ENCODE measurements around the gene TMEM131.

TMEM131 gene

DNA sequence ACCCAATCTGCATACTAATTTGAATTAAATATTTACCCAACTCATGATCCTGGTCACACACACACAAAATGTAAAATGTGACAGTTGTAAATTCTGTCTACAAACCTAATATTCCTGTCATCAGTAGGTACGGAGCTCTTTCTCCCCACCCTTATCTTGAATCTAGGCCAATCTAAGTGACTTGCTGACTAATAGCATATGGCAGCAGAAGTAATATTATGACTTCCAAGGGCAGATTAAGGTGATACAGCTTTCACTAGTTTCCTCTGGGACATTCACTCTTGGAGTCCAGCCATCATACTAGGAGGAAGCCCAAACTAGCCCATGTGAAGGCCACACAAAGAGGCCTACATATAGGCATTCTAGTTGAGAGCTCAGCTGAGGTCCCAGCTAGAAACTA is 89.4 kb downstream of the TMEM131 start:
- Histone ChIP-seq H3K4me1 (ENCODE audit: control insufficient read depth, insufficient read depth, low read depth, low read length) (no peaks in the 10 kb centered on the region), H2BK120ac (ENCODE audit: low read depth, low read length) (no peak overlapping the region), H3K36me3 (ENCODE audit: control insufficient read depth in 1 of 2, insufficient read depth in 2 of 2, low read depth in 1 of 2, low read length in 2 of 2) (peaks cover 0 to 47% of the 10 kb centered on the region in 2 experiments), H2AFZ (ENCODE audit: low read depth, low read length) (no peak overlapping the region), H3K23ac (ENCODE audit: low read length in 2 of 2) (no peak overlapping the region), H2BK5ac (ENCODE audit: low read depth, low read length, poor library complexity, severe bottlenecking) (no peak overlapping the region), H2BK15ac (ENCODE audit: low read depth, poor library complexity, severe bottlenecking) (no peak overlapping the region), H3K9ac (ENCODE audit: low read length) (no peak overlapping the region), H2AK5ac (ENCODE audit: low read length, severe bottlenecking) (no peak overlapping the region), H3K79me1 (replicated peaks; ENCODE audit: low read length, poor library complexity, severe bottlenecking) (peaks cover 13% of the 10 kb centered on the region), H3K14ac (ENCODE audit: low read length in 2 of 2) (no peak overlapping the region), H3K9me3 (ENCODE audit: control insufficient read depth, low read length) (no peaks in the 10 kb centered on the region), H3K4ac (ENCODE audit: low read depth in 1 of 2, low read length in 2 of 2) (no peak overlapping the region), H4K8ac (ENCODE audit: low read length) (no peak overlapping the region), H3K4me2 (ENCODE audit: low read length, poor library complexity, severe bottlenecking) (no peak overlapping the region), H3K27ac (ENCODE audit: low read length, poor library complexity, severe bottlenecking) (no peak overlapping the region), H2BK12ac (ENCODE audit: low read length in 2 of 2) (no peak overlapping the region), H3K27me3 (ENCODE audit: control insufficient read depth in 1 of 2, insufficient read depth in 1 of 2, low read length in 2 of 2) (no peaks in the 10 kb centered on the region), H4K91ac (ENCODE audit: low read length) (no peak overlapping the region), H3K4me3 (ENCODE audit: insufficient read depth in 1 of 2, low read depth in 1 of 2, low read length in 2 of 2) (no peak overlapping the region), H3K18ac (ENCODE audit: low read depth in 1 of 2, low read length in 2 of 2) (no peak overlapping the region)
- no CpG with 5 or more reads among the region's 1 CpG for WGBS
- DNase-seq: no peak

DNA sequence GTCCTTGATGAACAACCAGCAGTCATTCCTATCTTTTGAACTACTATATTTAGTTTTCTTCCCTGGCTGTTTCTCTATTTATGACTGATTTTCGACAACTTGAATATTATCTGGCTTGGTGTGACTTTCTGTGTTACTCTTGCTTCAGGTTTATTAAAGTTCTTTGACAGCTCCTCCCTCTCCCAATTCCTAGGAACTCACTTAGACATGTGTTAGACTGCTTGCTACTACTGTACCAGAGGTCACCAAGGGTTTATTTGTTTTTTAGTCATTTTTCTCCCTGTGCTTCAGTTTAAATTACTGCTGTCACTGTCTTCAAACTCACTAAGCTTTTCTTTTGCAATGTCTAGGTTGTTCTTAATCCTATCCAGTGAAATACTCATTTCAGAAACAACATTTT is 90.5 kb downstream of the TMEM131 start:
- H3K4me3 ChIP-seq (ENCODE audit: insufficient read depth in 1 of 2, low read depth in 1 of 2, low read length in 2 of 2): no peak overlapping the region
- DNase-seq: no peak
- peaks cover 0 to 52% of the 10 kb centered on the region in 2 experiments for H3K36me3 ChIP-seq (ENCODE audit: control insufficient read depth in 1 of 2, insufficient read depth in 2 of 2, low read depth in 1 of 2, low read length in 2 of 2)
- no peak overlapping the region for H3K27ac ChIP-seq (ENCODE audit: low read length, poor library complexity, severe bottlenecking)
- H3K9ac ChIP-seq (ENCODE audit: low read length): no peak overlapping the region
- H3K18ac ChIP-seq (ENCODE audit: low read depth in 1 of 2, low read length in 2 of 2): no peak overlapping the region
- no peak overlapping the region for H3K14ac ChIP-seq (ENCODE audit: low read length in 2 of 2)
- no peak overlapping the region for H3K23ac ChIP-seq (ENCODE audit: low read length in 2 of 2)
- H3K4ac ChIP-seq (ENCODE audit: low read depth in 1 of 2, low read length in 2 of 2): no peak overlapping the region
- no peak overlapping the region for H4K8ac ChIP-seq (ENCODE audit: low read length)
- no peak overlapping the region for H2BK15ac ChIP-seq (ENCODE audit: low read depth, poor library complexity, severe bottlenecking)
- H3K4me2 ChIP-seq (ENCODE audit: low read length, poor library complexity, severe bottlenecking): no peak overlapping the region
- H4K91ac ChIP-seq (ENCODE audit: low read length): no peak overlapping the region
- no peak overlapping the region for H2BK12ac ChIP-seq (ENCODE audit: low read length in 2 of 2)
- peaks cover 13% of the 10 kb centered on the region for H3K79me1 ChIP-seq (replicated peaks; ENCODE audit: low read length, poor library complexity, severe bottlenecking)
- no peaks in the 10 kb centered on the region for H3K27me3 ChIP-seq (ENCODE audit: control insufficient read depth in 1 of 2, insufficient read depth in 1 of 2, low read length in 2 of 2)
- no peak overlapping the region for H2BK5ac ChIP-seq (ENCODE audit: low read depth, low read length, poor library complexity, severe bottlenecking)
- no peak overlapping the region for H2BK120ac ChIP-seq (ENCODE audit: low read depth, low read length)
- no peaks in the 10 kb centered on the region for H3K4me1 ChIP-seq (ENCODE audit: control insufficient read depth, insufficient read depth, low read depth, low read length)
- WGBS: no CpG with 5 or more reads among the region's 1 CpG
- H3K9me3 ChIP-seq (ENCODE audit: control insufficient read depth, low read length): no peaks in the 10 kb centered on the region
- H2AK5ac ChIP-seq (ENCODE audit: low read length, severe bottlenecking): no peak overlapping the region
- no peak overlapping the region for H2AFZ ChIP-seq (ENCODE audit: low read depth, low read length)

DNA sequence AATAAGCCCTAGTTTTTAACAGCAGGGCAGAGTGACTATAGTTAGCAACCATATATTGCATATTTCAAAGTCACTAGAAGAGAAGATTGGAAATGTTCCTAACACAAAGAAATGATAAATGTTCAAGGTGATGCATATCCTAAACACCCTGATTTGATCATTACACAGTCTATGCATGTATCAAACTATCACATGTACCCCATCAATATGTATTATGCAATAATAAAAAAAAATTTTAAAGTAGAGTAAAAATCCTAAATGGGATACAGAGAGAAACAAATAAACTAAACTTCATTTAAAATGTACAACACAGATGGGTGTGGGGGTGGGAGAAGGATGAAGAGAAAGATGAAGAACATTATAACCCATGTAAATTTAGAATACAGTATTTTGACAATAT is 93.9 kb downstream of the TMEM131 start:
- no peak overlapping the region for H3K23ac ChIP-seq (ENCODE audit: low read length in 2 of 2)
- H3K27ac ChIP-seq (ENCODE audit: low read length, poor library complexity, severe bottlenecking): no peak overlapping the region
- H3K14ac ChIP-seq (ENCODE audit: low read length in 2 of 2): no peak overlapping the region
- no peak overlapping the region for H3K4me2 ChIP-seq (ENCODE audit: low read length, poor library complexity, severe bottlenecking)
- H3K4me1 ChIP-seq (ENCODE audit: control insufficient read depth, insufficient read depth, low read depth, low read length): no peaks in the 10 kb centered on the region
- H3K79me1 ChIP-seq (replicated peaks; ENCODE audit: low read length, poor library complexity, severe bottlenecking): peaks cover 4% of the 10 kb centered on the region
- H3K18ac ChIP-seq (ENCODE audit: low read depth in 1 of 2, low read length in 2 of 2): no peak overlapping the region
- no peak overlapping the region for H4K8ac ChIP-seq (ENCODE audit: low read length)
- no peak overlapping the region for H2AK5ac ChIP-seq (ENCODE audit: low read length, severe bottlenecking)
- H2BK5ac ChIP-seq (ENCODE audit: low read depth, low read length, poor library complexity, severe bottlenecking): no peak overlapping the region
- DNase-seq: no peak
- no peaks in the 10 kb centered on the region for H3K9me3 ChIP-seq (ENCODE audit: control insufficient read depth, low read length)
- H2AFZ ChIP-seq (ENCODE audit: low read depth, low read length): no peak overlapping the region
- H4K91ac ChIP-seq (ENCODE audit: low read length): no peak overlapping the region
- H2BK12ac ChIP-seq (ENCODE audit: low read length in 2 of 2): no peak overlapping the region
- H3K27me3 ChIP-seq (ENCODE audit: control insufficient read depth in 1 of 2, insufficient read depth in 1 of 2, low read length in 2 of 2): no peaks in the 10 kb centered on the region
- no peak overlapping the region for H2BK120ac ChIP-seq (ENCODE audit: low read depth, low read length)
- no peak overlapping the region for H3K4ac ChIP-seq (ENCODE audit: low read depth in 1 of 2, low read length in 2 of 2)
- peaks cover 0 to 37% of the 10 kb centered on the region in 2 experiments for H3K36me3 ChIP-seq (ENCODE audit: control insufficient read depth in 1 of 2, insufficient read depth in 2 of 2, low read depth in 1 of 2, low read length in 2 of 2)
- no peak overlapping the region for H3K4me3 ChIP-seq (ENCODE audit: insufficient read depth in 1 of 2, low read depth in 1 of 2, low read length in 2 of 2)
- H2BK15ac ChIP-seq (ENCODE audit: low read depth, poor library complexity, severe bottlenecking): no peak overlapping the region
- no peak overlapping the region for H3K9ac ChIP-seq (ENCODE audit: low read length)

DNA sequence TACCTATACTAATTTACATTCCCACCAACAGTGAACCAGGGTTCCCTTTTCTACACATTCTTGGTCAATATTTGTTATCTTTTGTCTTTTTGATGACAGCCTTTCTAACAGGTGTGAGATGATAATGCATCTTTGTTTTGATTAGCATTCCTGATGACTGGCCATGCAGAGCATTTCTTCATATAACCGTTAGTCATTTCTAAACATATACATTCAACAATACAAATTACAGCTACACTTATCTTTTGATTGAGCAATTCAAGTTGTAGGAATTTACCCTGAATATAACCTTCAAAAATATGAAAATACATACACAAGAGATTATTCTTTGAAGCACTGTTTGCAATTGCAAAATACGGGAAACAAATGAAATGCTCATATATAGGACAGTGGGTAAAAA is 94.9 kb downstream of the TMEM131 start:
- peaks cover 0 to 30% of the 10 kb centered on the region in 2 experiments for H3K36me3 ChIP-seq (ENCODE audit: control insufficient read depth in 1 of 2, insufficient read depth in 2 of 2, low read depth in 1 of 2, low read length in 2 of 2)
- H2AFZ ChIP-seq (ENCODE audit: low read depth, low read length): no peak overlapping the region
- H3K14ac ChIP-seq (ENCODE audit: low read length in 2 of 2): no peak overlapping the region
- no peaks in the 10 kb centered on the region for H3K27me3 ChIP-seq (ENCODE audit: control insufficient read depth in 1 of 2, insufficient read depth in 1 of 2, low read length in 2 of 2)
- H2BK5ac ChIP-seq (ENCODE audit: low read depth, low read length, poor library complexity, severe bottlenecking): no peak overlapping the region
- H2AK5ac ChIP-seq (ENCODE audit: low read length, severe bottlenecking): no peak overlapping the region
- no peaks in the 10 kb centered on the region for H3K4me1 ChIP-seq (ENCODE audit: control insufficient read depth, insufficient read depth, low read depth, low read length)
- no peak overlapping the region for H2BK120ac ChIP-seq (ENCODE audit: low read depth, low read length)
- H3K9me3 ChIP-seq (ENCODE audit: control insufficient read depth, low read length): no peaks in the 10 kb centered on the region
- H3K79me1 ChIP-seq (replicated peaks; ENCODE audit: low read length, poor library complexity, severe bottlenecking): peaks cover 4% of the 10 kb centered on the region
- H4K91ac ChIP-seq (ENCODE audit: low read length): no peak overlapping the region
- no peak overlapping the region for H3K9ac ChIP-seq (ENCODE audit: low read length)
- peak; percentile 6 for DNase-seq
- no peak overlapping the region for H2BK15ac ChIP-seq (ENCODE audit: low read depth, poor library complexity, severe bottlenecking)
- no peak overlapping the region for H4K8ac ChIP-seq (ENCODE audit: low read length)
- H3K18ac ChIP-seq (ENCODE audit: low read depth in 1 of 2, low read length in 2 of 2): no peak overlapping the region
- H3K4ac ChIP-seq (ENCODE audit: low read depth in 1 of 2, low read length in 2 of 2): no peak overlapping the region
- no peak overlapping the region for H3K23ac ChIP-seq (ENCODE audit: low read length in 2 of 2)
- 67% methylated on average over 1 of the region's 2 CpGs for WGBS
- H3K4me3 ChIP-seq (ENCODE audit: insufficient read depth in 1 of 2, low read depth in 1 of 2, low read length in 2 of 2): no peak overlapping the region
- no peak overlapping the region for H3K27ac ChIP-seq (ENCODE audit: low read length, poor library complexity, severe bottlenecking)
- H3K4me2 ChIP-seq (ENCODE audit: low read length, poor library complexity, severe bottlenecking): no peak overlapping the region
- H2BK12ac ChIP-seq (ENCODE audit: low read length in 2 of 2): no peak overlapping the region
